Skeletal muscle tissue (tissue), 4 donors: ENCODE results near the gene PCDHGA6. TPM values are rescaled to one million over a fixed set of nuclear protein-coding genes. Genes with fewer than 3 reads are reported as not detected.
"Not testable (repeated sequence)": the region's sequence is repeated elsewhere in the genome, so short reads cannot be mapped to it uniquely, and the experiment has no call there.

Source experiments
- H3K27ac ChIP-seq: one replicate; pipeline ENCODE4 v1.7.0; 2013; ENCODE audit warnings: mild to moderate bottlenecking, low read depth, low read length, inconsistent platforms
- H3K27me3 ChIP-seq, 3 donors: one replicate each; pipeline ENCODE4 v1.7.0; 2013; ENCODE audit warnings: low read length in 3 of 3; ENCODE audit not compliant: control insufficient read depth in 3 of 3, insufficient read depth in 3 of 3
- H3K36me3 ChIP-seq, 3 donors: one replicate each; pipeline ENCODE4 v1.7.0; 2013; ENCODE audit warnings: low read length in 3 of 3; ENCODE audit not compliant: control insufficient read depth in 3 of 3, insufficient read depth in 3 of 3
- H3K4me1 ChIP-seq, 3 donors: one replicate each; pipeline ENCODE4 v1.7.0; 2013; ENCODE audit warnings: low read length in 3 of 3, mild to moderate bottlenecking in 3 of 3; ENCODE audit not compliant: control insufficient read depth in 3 of 3, insufficient read depth in 3 of 3
- H3K4me3 ChIP-seq, 3 donors: one replicate each; pipeline ENCODE4 v1.7.0; 2013; ENCODE audit warnings: low read length in 3 of 3
- H3K9ac ChIP-seq, 3 donors: one replicate each; pipeline ENCODE4 v1.7.0; 2013; ENCODE audit warnings: low read length in 3 of 3, mild to moderate bottlenecking in 3 of 3, moderate library complexity in 2 of 3, low read depth in 1 of 3
- H3K9me3 ChIP-seq, 3 donors: one replicate each; pipeline ENCODE4 v1.7.0; 2013; ENCODE audit warnings: low read length in 3 of 3; ENCODE audit not compliant: control insufficient read depth in 3 of 3
- total RNA-seq: library from RNA; depleted of rRNA; stranded (reverse); fragments of >200 nt; gene quantifications from one replicate; pipeline ENCODE4 v1.2.3, GENCODE V29; 2014
- donor health status: Osteomylitis.

Gene PCDHGA6
- total RNA-seq, 1 donor from 2014 or later: 4.2 TPM

- no peaks in the 10 kb centered on the region for H3K4me1 ChIP-seq
- peaks cover 0 to 10% (median 7%) of the 10 kb centered on the region in 3 donors for H3K27me3 ChIP-seq
- H3K27ac ChIP-seq: peak within 1 kb of the TSS; percentile 65
- peaks cover 12 to 31% (median 27%) of the 10 kb centered on the region in 3 donors for H3K9me3 ChIP-seq
- H3K36me3 ChIP-seq: no peaks in the 10 kb centered on the region
- H3K9ac ChIP-seq: peak within 1 kb of the TSS; percentile 38 to 60 (median 57)
- peak within 1 kb of the TSS; percentile 61 to 66 (median 65) for H3K4me3 ChIP-seq
Measured at GRCh38 chr5:141343242-141343952, 30.3 kb upstream of the PCDHGA6 start, which contains the start of gene PCDHGA3. Gene PCDHGA3 (plus strand): TSS chr5:141343829. CDS start chr5:141344034, 205 bp downstream.

- no peaks in the 10 kb centered on the region for H3K36me3 ChIP-seq
- peaks cover 0 to 10% (median 1%) of the 10 kb centered on the region in 3 donors for H3K27me3 ChIP-seq
- peak overlapping the region; percentile 65 for H3K27ac ChIP-seq
- peak overlapping the region; percentile 38 to 60 (median 57) for H3K9ac ChIP-seq
- H3K4me3 ChIP-seq: peak overlapping the region; percentile 61 to 66 (median 65)
- peaks cover 8 to 29% (median 25%) of the 10 kb centered on the region in 3 donors for H3K9me3 ChIP-seq
- no peaks in the 10 kb centered on the region for H3K4me1 ChIP-seq
Measured at GRCh38 chr5:141343953-141344463, 29.7 kb upstream of the PCDHGA6 start.

- Histone ChIP-seq H3K4me3 (no peak overlapping the region), H3K4me1 (no peaks in the 10 kb centered on the region), H3K9me3 (peaks cover 11 to 20% (median 12%) of the 10 kb centered on the region in 3 donors), H3K36me3 (no peaks in the 10 kb centered on the region), H3K27me3 (peaks cover 0 to 7% (median 0%) of the 10 kb centered on the region in 3 donors), H3K9ac (no peak overlapping the region), H3K27ac (no peak overlapping the region)
Measured at GRCh38 chr5:141345327-141345726, 28.4 kb upstream of the PCDHGA6 start.

- H3K27ac ChIP-seq, H3K36me3 ChIP-seq, H3K4me1 ChIP-seq, H3K9ac ChIP-seq, H3K4me3 ChIP-seq: not testable (repeated sequence)
- Histone ChIP-seq H3K27me3 (peaks cover 0 to 10% (median 4%) of the 10 kb centered on the region in 3 donors), H3K9me3 (peaks cover 11 to 23% (median 18%) of the 10 kb centered on the region in 3 donors)
Measured at GRCh38 chr5:141346017-141346416, 27.7 kb upstream of the PCDHGA6 start.

- H3K27me3 ChIP-seq: peaks cover 0 to 21% (median 9%) of the 10 kb centered on the region in 3 donors
- H3K9ac ChIP-seq: peak within 1 kb of the TSS in 1 of 3 donors; percentile 25
- no peaks in the 10 kb centered on the region for H3K4me1 ChIP-seq
- peaks cover 0 to 3% (median 2%) of the 10 kb centered on the region in 3 donors for H3K36me3 ChIP-seq
- peaks cover 13 to 22% (median 15%) of the 10 kb centered on the region in 3 donors for H3K9me3 ChIP-seq
- peak within 1 kb of the TSS; percentile 28 to 37 (median 35) for H3K4me3 ChIP-seq
- H3K27ac ChIP-seq: no peak within 1 kb of the TSS
Measured at GRCh38 chr5:141349917-141350619, 23.6 kb upstream of the PCDHGA6 start, which contains the start of gene PCDHGB1. Gene PCDHGB1 (plus strand): TSS chr5:141350099. CDS start chr5:141350261, 162 bp downstream.

- Histone ChIP-seq H3K9ac (no peak overlapping the region), H3K4me3 (no peak overlapping the region), H3K9me3 (peaks cover 24 to 30% (median 26%) of the 10 kb centered on the region in 3 donors), H3K4me1 (no peaks in the 10 kb centered on the region), H3K27ac (no peak overlapping the region), H3K36me3 (peaks cover 0 to 3% (median 2%) of the 10 kb centered on the region in 3 donors), H3K27me3 (peaks cover 0 to 21% (median 11%) of the 10 kb centered on the region in 3 donors)
Measured at GRCh38 chr5:141351591-141351990, 22.1 kb upstream of the PCDHGA6 start.

GRCh38 chr5:141354900-141355469 lies 18.7 kb upstream of the PCDHGA6 start, which contains the start of gene PCDHGA4:
Gene PCDHGA4 (plus strand): TSS chr5:141355021. CDS start chr5:141355108, 87 bp downstream.
- Histone ChIP-seq H3K27ac (no peak within 1 kb of the TSS), H3K27me3 (peaks cover 0 to 29% (median 18%) of the 10 kb centered on the region in 3 donors), H3K4me1 (peaks cover 0 to 4% (median 0%) of the 10 kb centered on the region in 3 donors), H3K36me3 (peaks cover 0 to 4% (median 2%) of the 10 kb centered on the region in 3 donors), H3K4me3 (peak within 1 kb of the TSS; percentile 48 to 61 (median 54)), H3K9me3 (peaks cover 23 to 40% (median 28%) of the 10 kb centered on the region in 3 donors), H3K9ac (peak within 1 kb of the TSS in 1 of 3 donors; percentile 42)

- H3K4me3 ChIP-seq: peak overlapping the region; percentile 45 to 54 (median 48)
- H3K9me3 ChIP-seq: peaks cover 23 to 39% (median 28%) of the 10 kb centered on the region in 3 donors
- no peak overlapping the region for H3K9ac ChIP-seq
- no peak overlapping the region for H3K27ac ChIP-seq
- peaks cover 0 to 36% (median 16%) of the 10 kb centered on the region in 3 donors for H3K27me3 ChIP-seq
- peaks cover 0 to 4% (median 2%) of the 10 kb centered on the region in 3 donors for H3K36me3 ChIP-seq
- H3K4me1 ChIP-seq: peaks cover 0 to 4% (median 0%) of the 10 kb centered on the region in 3 donors
Measured at GRCh38 chr5:141355641-141356040, 18.1 kb upstream of the PCDHGA6 start.

- Histone ChIP-seq H3K9ac (no peak overlapping the region), H3K27me3 (peaks cover 0 to 36% (median 14%) of the 10 kb centered on the region in 3 donors), H3K9me3 (peaks cover 23 to 34% (median 27%) of the 10 kb centered on the region in 3 donors), H3K27ac (no peak overlapping the region), H3K4me3 (peak overlapping the region in 2 of 3 donors; percentile 21 to 54), H3K4me1 (peaks cover 0 to 4% (median 0%) of the 10 kb centered on the region in 3 donors), H3K36me3 (peaks cover 0 to 2% (median 2%) of the 10 kb centered on the region in 3 donors)
Measured at GRCh38 chr5:141356133-141356532, 17.6 kb upstream of the PCDHGA6 start.
